NB4 (cell line): ENCODE results near the gene MRPS9.

Experiments
- DNase-seq: peaks from one replicate; pipeline ENCODE4 v3.0.0; 2010; ENCODE audit warnings: low read depth
- H3K4me3 ChIP-seq: one replicate; pipeline ENCODE4 v1.5.1; 2011; ENCODE audit warnings: mild to moderate bottlenecking, low read depth, low read length, moderate library complexity
- MAX ChIP-seq: IDR thresholded peaks from 2 replicates; pipeline ENCODE4 v1.6.1; 2011; ENCODE audit warnings: low read depth, low read length
- MYC ChIP-seq: IDR thresholded peaks from 2 replicates; pipeline ENCODE4 v1.6.1; 2011; ENCODE audit warnings: low read depth, low read length
- POLR2A ChIP-seq: IDR thresholded peaks from 2 replicates; pipeline ENCODE4 v1.6.1; 2011; ENCODE audit warnings: mild to moderate bottlenecking; ENCODE audit not compliant: insufficient read length; ENCODE audit errors: extremely low read depth
- TF ChIP-seq, protein P1 (sequence below): IDR thresholded peaks from one replicate; pipeline ENCODE4 v1.5.1; 2012; ENCODE audit warnings: low read depth, low read length

The MRPS9 gene

GRCh38 chr2:105104208-105104731, 66.4 kb downstream of the MRPS9 start:
- no peak for DNase-seq
- TF ChIP-seq POLR2A (no peak), MYC (no peak), MAX (no peak)
- TF ChIP-seq, protein P1, sequence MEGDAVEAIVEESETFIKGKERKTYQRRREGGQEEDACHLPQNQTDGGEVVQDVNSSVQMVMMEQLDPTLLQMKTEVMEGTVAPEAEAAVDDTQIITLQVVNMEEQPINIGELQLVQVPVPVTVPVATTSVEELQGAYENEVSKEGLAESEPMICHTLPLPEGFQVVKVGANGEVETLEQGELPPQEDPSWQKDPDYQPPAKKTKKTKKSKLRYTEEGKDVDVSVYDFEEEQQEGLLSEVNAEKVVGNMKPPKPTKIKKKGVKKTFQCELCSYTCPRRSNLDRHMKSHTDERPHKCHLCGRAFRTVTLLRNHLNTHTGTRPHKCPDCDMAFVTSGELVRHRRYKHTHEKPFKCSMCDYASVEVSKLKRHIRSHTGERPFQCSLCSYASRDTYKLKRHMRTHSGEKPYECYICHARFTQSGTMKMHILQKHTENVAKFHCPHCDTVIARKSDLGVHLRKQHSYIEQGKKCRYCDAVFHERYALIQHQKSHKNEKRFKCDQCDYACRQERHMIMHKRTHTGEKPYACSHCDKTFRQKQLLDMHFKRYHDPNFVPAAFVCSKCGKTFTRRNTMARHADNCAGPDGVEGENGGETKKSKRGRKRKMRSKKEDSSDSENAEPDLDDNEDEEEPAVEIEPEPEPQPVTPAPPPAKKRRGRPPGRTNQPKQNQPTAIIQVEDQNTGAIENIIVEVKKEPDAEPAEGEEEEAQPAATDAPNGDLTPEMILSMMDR = no peak
- no peak overlapping the region for H3K4me3 ChIP-seq

DNA sequence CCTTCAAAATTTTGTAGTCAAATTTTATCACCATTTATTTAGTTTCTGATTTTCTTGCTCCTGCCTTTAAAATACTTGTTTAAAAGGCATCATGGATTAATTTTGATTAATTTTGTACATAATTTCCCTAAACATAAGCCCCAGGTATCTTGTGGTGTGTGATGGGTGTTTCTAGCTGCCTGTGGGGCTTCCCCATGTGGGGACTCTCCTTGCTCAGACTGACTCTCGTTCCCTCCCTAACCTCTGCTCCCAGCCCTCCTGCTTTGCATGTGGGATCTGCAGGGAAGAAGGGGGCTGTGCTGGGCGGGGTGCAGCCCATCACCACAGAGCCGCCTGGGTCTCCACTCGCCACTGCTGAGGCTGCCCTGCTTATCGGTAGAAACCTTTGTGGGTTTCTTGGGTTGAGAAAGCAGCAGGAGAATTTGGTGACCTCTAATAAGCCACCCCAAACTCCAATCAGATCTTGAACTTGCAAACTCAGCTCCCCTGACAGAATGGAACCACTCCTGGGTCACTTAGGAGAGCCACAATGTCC, 72.5 kb downstream of the MRPS9 start:
- TF ChIP-seq POLR2A = no peak
- no peak for TF ChIP-seq MYC
- TF ChIP-seq, protein P1 = no peak
- DNase-seq = no peak
- no peak overlapping the region for H3K4me3 ChIP-seq

DNA sequence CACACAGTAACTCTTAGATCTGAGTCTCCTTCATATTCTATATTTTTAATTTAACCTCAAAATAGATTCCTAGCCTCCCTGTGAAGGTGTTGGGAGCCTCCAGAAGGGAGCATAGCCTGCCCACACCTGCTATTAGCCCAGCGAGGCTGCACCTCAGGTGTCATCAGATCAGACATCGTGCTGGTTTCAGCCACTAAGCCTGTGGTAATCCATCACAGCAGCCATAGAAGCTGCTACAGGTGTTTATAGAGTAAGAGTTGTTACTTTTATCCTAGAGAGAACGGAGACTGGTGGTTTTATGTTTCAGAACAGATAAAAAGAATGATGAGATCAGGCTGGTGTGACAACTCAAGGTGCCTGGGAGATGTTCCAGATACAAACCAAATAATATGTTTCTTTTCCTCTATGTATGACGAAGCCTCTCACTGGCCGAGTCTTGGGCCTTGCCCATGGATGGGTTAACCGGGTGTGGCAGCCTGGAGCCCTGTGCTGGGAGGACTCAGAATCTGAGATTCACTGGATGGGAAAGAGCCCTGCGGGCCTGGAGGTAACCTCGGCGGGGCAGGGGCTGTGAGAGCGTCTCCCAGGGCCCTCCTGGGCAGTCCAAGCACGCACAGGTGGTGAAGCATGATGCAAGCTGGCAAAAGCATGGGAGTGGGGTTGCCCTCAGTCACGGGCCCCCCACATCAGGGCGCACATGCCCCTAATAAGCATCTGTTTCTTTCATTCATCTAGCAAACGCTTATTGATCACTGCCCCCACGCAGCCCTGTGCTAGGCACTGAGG, 73.7 kb downstream of the MRPS9 start:
- DNase-seq = no peak
- TF ChIP-seq MAX = no peak
- TF ChIP-seq, protein P1 = no peak
- no peak for TF ChIP-seq MYC
- no peak for TF ChIP-seq POLR2A
- H3K4me3 ChIP-seq = no peak overlapping the region

GRCh38 chr2:105112345-105112744, 74.5 kb downstream of the MRPS9 start:
- no peak overlapping the region for H3K4me3 ChIP-seq
- no peak for DNase-seq
- no peak for TF ChIP-seq POLR2A
- TF ChIP-seq, protein P1 = no peak

DNA sequence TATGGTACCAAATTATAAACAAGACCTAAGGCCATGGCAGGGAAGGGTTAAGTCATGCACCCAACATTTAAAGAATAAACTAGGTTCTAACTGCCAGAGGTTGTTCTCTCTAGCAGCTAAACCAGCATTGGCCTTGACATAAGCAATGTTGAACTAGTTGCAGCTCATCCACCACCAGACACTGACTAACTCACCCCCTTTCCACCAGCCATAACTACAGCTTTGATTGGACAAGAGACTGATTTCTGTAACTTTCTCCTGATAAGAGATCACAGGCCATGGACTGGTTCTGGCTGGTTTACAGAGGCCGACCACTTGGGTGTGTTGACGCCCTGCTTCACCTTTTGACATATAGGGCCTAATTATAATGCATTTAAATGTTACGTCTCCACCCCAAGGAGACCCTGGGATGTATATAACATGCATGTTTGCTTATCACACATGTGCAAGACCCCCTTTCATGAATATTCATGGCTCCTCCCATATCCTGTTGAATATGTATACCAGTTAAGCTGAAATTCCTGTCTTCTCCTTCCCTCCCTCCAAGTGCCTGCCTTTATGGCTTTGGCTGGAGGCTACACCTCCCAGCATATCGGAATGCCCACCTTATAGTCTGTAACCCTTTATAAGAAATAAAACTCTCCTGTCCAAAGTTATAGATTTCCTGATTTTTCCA, 75.9 kb downstream of the MRPS9 start:
- no peak overlapping the region for H3K4me3 ChIP-seq
- DNase-seq = no peak
- TF ChIP-seq, protein P1 = no peak
- TF ChIP-seq MYC (no peak), MAX (no peak), POLR2A (no peak)
